K562 (cell line): ENCODE results near the gene AP2M1. TPM values are rescaled to one million over a fixed set of nuclear protein-coding genes. Genes with fewer than 3 reads are reported as not detected.

Experiments
- ATAC-seq: fragments of 200-7000 bp; cut with Tn5 transposase; 3 replicates; pipeline ENCODE4 v1.9.1; 2020; ENCODE audit warnings: moderate library complexity
- BruUV-seq: library from RNA; stranded (reverse); fragments of 400-500 nt; replicated peaks from 2 replicates; lab custom pipeline; 2021; lab: Mats Ljungman, UMichigan
- CTCF ChIA-PET: fragments of 300-600 bp; formaldehyde crosslinking; extraction: SDS; loops from one replicate; lab custom pipeline; 2021; ENCODE audit warnings: low intra/inter-chr PET ratio; lab: Yijun Ruan, JAX
- POLR2A ChIA-PET: fragments of 300-600, 350-650 bp; sonication (Branson Sonifier 250); formaldehyde crosslinking; extraction: SDS; loops from one replicate; lab custom pipeline; 2021; ENCODE audit warnings: antibody characterized with exemption, inconsistent platforms; lab: Yijun Ruan, JAX
- DNase-seq, 4 experiments: peaks; one replicate each; pipeline versions ENCODE4 v3.0.0 to v3.0.0-alpha.2; 2011 to 2018; ENCODE audit warnings: low spot score in 3 of 4, mixed read lengths in 3 of 4; ENCODE audit errors: extremely low read depth in 1 of 4
- FAIRE-seq: peaks from 2 replicates; lab custom pipeline; 2011; peaks lifted over from hg19 to GRCh38; lab: Jason Lieb, UNC
- H2AFZ ChIP-seq: 2 replicates; pipeline ENCODE4 v1.6.0; 2011; ENCODE audit warnings: low read depth, low read length, control low read depth, inconsistent platforms
- H3K27ac ChIP-seq: fragments of 200-600 bp; 3 replicates; pipeline ENCODE4 v1.8.0; 2011; ENCODE audit warnings: low read depth, mild to moderate bottlenecking, control low read depth, inconsistent platforms, low read length, moderate library complexity, mixed read lengths; ENCODE audit errors: extremely low read depth
- H3K27me3 ChIP-seq, 2 experiments: fragments of 300-600 bp in 1 of 2; 2 replicates in 1 of 2; 3 replicates in 1 of 2; pipeline versions ENCODE4 v1.6.0 to v1.8.0; 2011; ENCODE audit warnings: inconsistent platforms in 2 of 2, low read length in 2 of 2, mild to moderate bottlenecking in 1 of 2, mixed read lengths in 1 of 2, moderate library complexity in 1 of 2; ENCODE audit not compliant: control insufficient read depth in 2 of 2, insufficient read depth in 2 of 2
- H3K36me3 ChIP-seq: fragments of 300-600 bp; 3 replicates; pipeline ENCODE4 v1.8.0; 2011; ENCODE audit warnings: mild to moderate bottlenecking, low read length, inconsistent platforms; ENCODE audit not compliant: control insufficient read depth, insufficient read depth
- H3K4me1 ChIP-seq, 2 experiments: fragments of 200-600 bp in 1 of 2; replicated peaks in 1 of 2; 2 replicates in 1 of 2; 3 replicates in 1 of 2; pipeline versions ENCODE4 v1.5.1 to v1.8.0; 2011; ENCODE audit warnings: inconsistent platforms in 2 of 2, low read length in 2 of 2, mild to moderate bottlenecking in 1 of 2, mixed read lengths in 1 of 2, moderate library complexity in 1 of 2; ENCODE audit not compliant: control insufficient read depth in 2 of 2, insufficient read depth in 2 of 2
- H3K4me2 ChIP-seq: 2 replicates; pipeline ENCODE4 v1.6.1; 2011; ENCODE audit warnings: low read length, control low read depth, inconsistent platforms, mixed read lengths; ENCODE audit not compliant: insufficient read depth
- H3K4me3 ChIP-seq: fragments of 200-600 bp; sonication (generic), shearing (Covaris generic); 2 replicates; pipeline ENCODE4 v1.5.1; 2016; ENCODE audit warnings: control low read depth, inconsistent platforms
- H3K79me2 ChIP-seq: fragments of 200-600 bp; 3 replicates; pipeline ENCODE4 v1.8.0; 2011; ENCODE audit warnings: low read length, inconsistent platforms; ENCODE audit not compliant: control insufficient read depth, insufficient read depth
- H3K9ac ChIP-seq, 2 experiments: 2 replicates each; pipeline versions ENCODE4 v1.6.0 to v1.6.1; 2011; ENCODE audit warnings: low read depth in 2 of 2, low read length in 2 of 2, control low read depth in 1 of 2, inconsistent platforms in 1 of 2, mild to moderate bottlenecking in 1 of 2, mixed read lengths in 1 of 2; ENCODE audit not compliant: insufficient read depth in 1 of 2
- H3K9me1 ChIP-seq: one replicate; pipeline ENCODE4 v1.6.0; 2011; ENCODE audit warnings: inconsistent platforms, mild to moderate bottlenecking, low read length, moderate library complexity; ENCODE audit not compliant: control insufficient read depth, insufficient read depth
- H3K9me3 ChIP-seq: replicated peaks from 2 replicates; pipeline ENCODE4 v1.5.1; 2011; ENCODE audit warnings: low read depth, low read length, inconsistent platforms; ENCODE audit not compliant: control insufficient read depth, insufficient read depth
- H4K20me1 ChIP-seq: replicated peaks from 2 replicates; pipeline ENCODE4 v1.6.1; 2011; ENCODE audit warnings: low read length, inconsistent platforms, mixed read lengths; ENCODE audit not compliant: control insufficient read depth, insufficient read depth
- CBX8 ChIP-seq: fragments of 200-600 bp; sonication (generic); IDR thresholded peaks from 2 replicates; pipeline ENCODE4 v1.6.1; 2012; ENCODE audit warnings: borderline replicate concordance, mixed run types, low read depth, mild to moderate bottlenecking, moderate library complexity, mixed read lengths, low read length, control low read depth, inconsistent platforms; ENCODE audit not compliant: poor library complexity, severe bottlenecking; ENCODE audit errors: extremely low read depth
- CCNT2 ChIP-seq: IDR thresholded peaks from 2 replicates; pipeline ENCODE4 v1.6.1; 2011; ENCODE audit warnings: borderline replicate concordance, low read depth, mild to moderate bottlenecking, moderate library complexity, mixed read lengths, low read length; ENCODE audit not compliant: insufficient read length; ENCODE audit errors: extremely low read depth
- ELF1 ChIP-seq: fragments of 200-800 bp; sonication (Bioruptor generic); IDR thresholded peaks from 2 replicates; pipeline ENCODE4 v1.6.1; 2016; ENCODE audit warnings: missing genetic modification characterization, missing compliant biosample characterization
- GABPA ChIP-seq: fragments of 200-800 bp; sonication (Bioruptor generic); conservative IDR thresholded peaks from 2 replicates; pipeline ENCODE4 v1.6.1; 2016; ENCODE audit warnings: low read depth, missing genetic modification characterization, missing compliant biosample characterization
- HDAC3 ChIP-seq: fragments of 450-650 bp; IDR thresholded peaks from 2 replicates; pipeline ENCODE4 v1.6.1; 2018; ENCODE audit warnings: borderline replicate concordance, mild to moderate bottlenecking, moderate library complexity; ENCODE audit not compliant: partially characterized antibody
- HMG20B ChIP-seq: fragments of 250-450 bp; sonication (Bioruptor Pico); IDR thresholded peaks from 2 replicates; pipeline ENCODE4 v1.5.0; 2021; ENCODE audit warnings: mild to moderate bottlenecking
- L3MBTL2 ChIP-seq: fragments of 450-650 bp; IDR thresholded peaks from 2 replicates; pipeline ENCODE4 v1.6.1; 2016; ENCODE audit warnings: mild to moderate bottlenecking, moderate library complexity
- MAFF ChIP-seq: IDR thresholded peaks from 2 replicates; pipeline ENCODE4 v1.6.1; 2012; ENCODE audit warnings: low read length, improper control_type of control experiment
- MED1 ChIP-seq: sonication (generic); formaldehyde crosslinking; IDR thresholded peaks from 2 replicates; pipeline ENCODE4 v1.8.1; 2023; ENCODE audit warnings: missing genetic modification reagents, borderline replicate concordance
- MYC ChIP-seq, 2 experiments: fragments of 250-450 bp in 1 of 2; sonication (Bioruptor Pico) in 1 of 2; IDR thresholded peaks; 2 replicates each; pipeline versions ENCODE4 v1.5.1 to v1.6.1; 2012 to 2021; ENCODE audit warnings: low read depth in 2 of 2, borderline replicate concordance in 1 of 2, improper control_type of control experiment in 1 of 2, low read length in 1 of 2, mild to moderate bottlenecking in 1 of 2, moderate library complexity in 1 of 2
- NCOA1 ChIP-seq: fragments of 450-650 bp; IDR thresholded peaks from 2 replicates; pipeline ENCODE4 v1.6.1; 2016; ENCODE audit warnings: low read depth
- POU5F1 ChIP-seq: fragments of 150-350 bp; IDR thresholded peaks from 2 replicates; pipeline ENCODE4 v1.6.1; 2014; ENCODE audit warnings: borderline replicate concordance, low read length, low read depth, mild to moderate bottlenecking; ENCODE audit not compliant: partially characterized antibody
- SMARCA5 ChIP-seq: fragments of 450-650 bp; IDR thresholded peaks from 2 replicates; pipeline ENCODE4 v1.6.1; 2016
- TAF1 ChIP-seq: IDR thresholded peaks from 2 replicates; pipeline ENCODE4 v1.6.1; 2011; ENCODE audit warnings: mild to moderate bottlenecking, low read length, moderate library complexity; ENCODE audit not compliant: insufficient read depth, control insufficient read depth, severe bottlenecking; ENCODE audit errors: extremely low read depth
- UBTF ChIP-seq, 2 experiments: IDR thresholded peaks; 2 replicates each; pipeline ENCODE4 v1.6.1; 2012; ENCODE audit warnings: improper control_type of control experiment in 2 of 2, low read depth in 2 of 2, low read length in 2 of 2, borderline replicate concordance in 1 of 2
- ZFX ChIP-seq: sonication (generic); formaldehyde crosslinking; IDR thresholded peaks from 2 replicates; pipeline ENCODE4 v1.8.0; 2022; ENCODE audit warnings: mild to moderate bottlenecking, missing genetic modification reagents, moderate library complexity
- ZNF507 ChIP-seq: conservative IDR thresholded peaks from 2 replicates; pipeline ENCODE4 v1.6.1; 2017; ENCODE audit warnings: missing genetic modification characterization, missing compliant biosample characterization
- ZNF75A ChIP-seq: fragments of 450-650 bp; formaldehyde crosslinking; IDR thresholded peaks from 2 replicates; pipeline ENCODE4 v1.4.0; 2020; ENCODE audit warnings: mild to moderate bottlenecking
- WGBS: fragments of 100-300 bp; shearing (Covaris generic); methylation state at CpG from one replicate; pipeline ENCODE4 v1.1.6; 2016; ENCODE audit warnings: low coverage, mixed read lengths; ENCODE audit not compliant: insufficient coverage; ENCODE audit errors: missing lambda C conversion rate; 5-methylcytosine and 5-hydroxymethylcytosine counted together
- in situ Hi-C: fragments of 300-500 bp; cut with MboI; formaldehyde crosslinking; loops from 4 replicates; pipeline ENCODE4 v1.15.0; 2018; ENCODE audit warnings: inconsistent platforms, mixed read lengths
- intact Hi-C: fragments of 100-400 bp; cut with micrococcal nuclease; formaldehyde crosslinking; loops from 2 replicates; pipeline ENCODE4 v1.14.2; 2022
- polyA plus RNA-seq, 8 experiments: library from polyadenylated mRNA; depleted of rRNA in 4 of 8; stranded (reverse) in 5 of 8; unstranded in 3 of 8; fragments of >200 nt; fragmentation: Nextera tagmentation in 2 of 8; fragmentation: Illumina TruSeq in 1 of 8; extraction: Ambion mirVana in 2 of 8; extraction: Trizol in 1 of 8; gene quantifications; 2 replicates each; pipeline versions ENCODE4 v1.2.1 to v1.2.3, GENCODE V29; 2011 to 2014; ENCODE audit warnings: inconsistent platforms in 1 of 8, missing spikeins in 1 of 8
- total RNA-seq, 7 experiments: library from RNA; depleted of rRNA in 6 of 7; stranded (reverse); fragments of >200 nt in 6 of 7; fragmentation: Illumina TruSeq in 2 of 7; extraction: Trizol in 2 of 7; gene quantifications; 2 replicates each; pipeline versions ENCODE4 v1.2.1 to v1.2.3, GENCODE V29; 2011 to 2021; ENCODE audit warnings: low replicate concordance in 1 of 7

Gene AP2M1
- total and polyA plus RNA-seq, 9 of the 15 experiments (the other 6 are each of a cell fraction or from before 2014, with no cell fraction given): 118 to 505 (median 296) TPM

GRCh38 chr3:184154885-184155643 lies 19.6 kb upstream of the AP2M1 start, which contains the start of gene DVL3:
TSS of gene DVL3 (plus strand) at chr3:184155377. CDS start at chr3:184155636, 259 bp downstream.
- peak within 1 kb of the TSS; percentile 88 for H3K27ac ChIP-seq
- DNase-seq: peak; percentile 75 to 93 (median 91)
- intact Hi-C loops (loop anchor here (2.0 kb wide), 2 partner anchors 20 kb away; partner anchors contain the start of genes AP2M1 and EIF2B5), in situ Hi-C loops (no loop called here)
- H2AFZ ChIP-seq: peak within 1 kb of the TSS; percentile 100
- POLR2A ChIA-PET: interaction anchor here (0.6 to 4.2 kb wide), 9 partner anchors 9 to 1656 kb away, joined by 3 to 27 read pairs (median 3); no protein-coding TSS in a partner anchor
- CTCF ChIA-PET: no interaction called here
- no peaks in the 10 kb centered on the region for H3K9me1 ChIP-seq
- peak; percentile 82 for ATAC-seq
- FAIRE-seq: no peak
- H4K20me1 ChIP-seq: no peaks in the 10 kb centered on the region; the same call in 1 of the 2 replicates
- H3K4me1 ChIP-seq: peaks cover 22 to 23% of the 10 kb centered on the region in 2 experiments; a peak in 4 of 5 replicates
- BruUV-seq: no TSS peak
- 0 out of 3 replicates have a peak, but pooled peaks cover 2% of the 10 kb centered on the region for H3K36me3 ChIP-seq
- peak within 1 kb of the TSS; percentile 78 to 98 for H3K9ac ChIP-seq
- WGBS: 0% methylated on average over 33 of the region's 84 CpGs
- H3K4me2 ChIP-seq: peak within 1 kb of the TSS; percentile 95
- H3K4me3 ChIP-seq: peak within 1 kb of the TSS; percentile 71
- no peaks in the 10 kb centered on the region for H3K9me3 ChIP-seq
- peaks cover 37% of the 10 kb centered on the region for H3K79me2 ChIP-seq
- no peaks in the 10 kb centered on the region for H3K27me3 ChIP-seq
- TF ChIP-seq CBX8: no peak
- TF ChIP-seq CCNT2: peak; percentile 73
- TF ChIP-seq ZFX (CRISPR knock-in tag): peak; percentile 78
- TF ChIP-seq MED1 (CRISPR knock-in tag): no peak
- TF ChIP-seq MYC (IDR thresholded peaks at IDR 0.05; ENCODE audit: low read depth, low read length): no peak
- 0 out of 2 replicates have a peak, but pooled peaks have one; percentile 16 for TF ChIP-seq MYC (CRISPR knock-in tag; IDR thresholded peaks at IDR 0.05; ENCODE audit: borderline replicate concordance, low read depth)
- TF ChIP-seq NCOA1: 0 out of 2 replicates have a peak, but pooled peaks have one; percentile 23
- TF ChIP-seq SMARCA5: 0 out of 2 replicates have a peak, but pooled peaks have one; percentile 5
- peak; percentile 88 for TF ChIP-seq L3MBTL2
- TF ChIP-seq ZNF75A: no peak
- TF ChIP-seq GABPA: peak; percentile 94
- TF ChIP-seq POU5F1: no peak
- no peak for TF ChIP-seq HDAC3
- no peak for TF ChIP-seq HMG20B (CRISPR knock-in tag)
- TF ChIP-seq ELF1: peak; percentile 86
- no peak for TF ChIP-seq ZNF507 (tag)
- peak in 1 of 2 experiments; percentile 67; a peak in 2 of 4 replicates for TF ChIP-seq UBTF (IDR thresholded peaks at IDR 0.05; ENCODE audit: borderline replicate concordance in 1 of 2, low read depth in 2 of 2, low read length in 2 of 2)
- TF ChIP-seq MAFF: no peak
- TF ChIP-seq TAF1: peak; percentile 51
